Activated naive CD4-positive, alpha-beta T cell treated with Interleukin-2 at 50 U/mL for 16 hours (primary cell): ENCODE measurements around the gene INSYN2B.

Experiments
- DNase-seq: peaks from one replicate; pipeline ENCODE4 v3.0.0-alpha.2; 2020

The INSYN2B gene

DNA sequence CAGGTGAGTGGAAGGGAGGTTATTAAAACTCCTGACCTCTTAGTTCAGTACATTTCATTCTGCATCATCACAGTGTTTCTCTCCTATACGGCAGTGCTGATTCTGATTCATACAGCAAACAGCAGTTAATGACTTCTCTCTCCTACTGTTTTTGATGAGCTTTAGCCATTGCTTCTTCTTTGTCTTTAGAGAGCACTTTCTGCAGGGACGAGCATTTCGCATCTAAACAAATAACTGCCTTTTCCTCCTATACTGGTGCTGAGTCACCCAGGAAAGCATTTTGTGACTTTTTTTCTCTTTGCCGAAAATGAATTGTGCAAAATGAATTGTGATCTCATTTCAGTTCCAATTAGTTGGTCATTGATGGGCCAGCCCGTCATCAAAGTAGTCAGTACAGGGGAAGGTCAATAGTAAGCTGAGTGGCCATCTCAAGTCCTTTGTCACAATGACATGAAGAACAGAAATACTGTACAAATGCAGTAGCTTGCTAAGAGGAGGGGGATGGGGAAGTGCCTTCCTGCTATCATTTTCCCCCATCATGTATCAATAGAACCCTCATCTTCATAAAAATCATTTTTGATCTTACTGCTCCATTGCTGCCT lies 98.5 kb downstream of the INSYN2B start:
- no peak for DNase-seq

- no peak for DNase-seq
Observed at GRCh38 chr5:169880785-169881184, 99.5 kb downstream of the INSYN2B start.

DNA sequence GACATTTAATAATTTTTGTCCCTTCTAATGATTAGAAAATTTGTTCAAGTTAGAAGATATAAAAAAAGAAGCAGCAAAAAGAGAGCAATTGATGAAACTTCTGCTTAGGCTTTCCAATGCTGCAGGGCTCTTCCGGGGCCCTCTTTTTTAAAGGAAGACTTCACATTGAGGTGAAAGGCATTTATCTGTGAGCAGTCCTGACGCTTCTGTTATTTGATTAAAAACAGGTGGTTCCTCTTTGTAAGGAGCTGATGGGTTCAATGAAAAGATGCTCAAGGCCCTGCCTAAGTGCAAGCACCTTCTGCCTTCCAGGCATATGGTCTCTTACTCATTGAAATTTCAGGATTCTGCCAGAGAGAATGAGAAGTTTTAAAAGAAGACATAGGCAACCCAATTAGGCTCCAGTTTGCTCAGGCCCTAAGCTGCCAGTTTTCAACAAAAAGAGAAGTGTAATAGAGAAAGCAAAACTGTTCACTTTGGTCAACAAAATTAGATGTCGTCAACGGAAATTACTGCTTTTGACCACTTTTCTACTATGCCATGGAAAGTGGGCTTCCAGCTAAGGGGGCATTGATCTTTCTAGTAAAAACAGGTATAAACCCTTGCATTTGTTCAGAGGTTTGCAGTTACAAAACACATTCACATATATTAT lies 100.2 kb downstream of the INSYN2B start:
- no peak for DNase-seq

GRCh38 chr5:169876386-169876785 lies 103.9 kb downstream of the INSYN2B start:
- no peak for DNase-seq

GRCh38 chr5:169875731-169876130 lies 104.6 kb downstream of the INSYN2B start:
- DNase-seq, result no peak

DNA sequence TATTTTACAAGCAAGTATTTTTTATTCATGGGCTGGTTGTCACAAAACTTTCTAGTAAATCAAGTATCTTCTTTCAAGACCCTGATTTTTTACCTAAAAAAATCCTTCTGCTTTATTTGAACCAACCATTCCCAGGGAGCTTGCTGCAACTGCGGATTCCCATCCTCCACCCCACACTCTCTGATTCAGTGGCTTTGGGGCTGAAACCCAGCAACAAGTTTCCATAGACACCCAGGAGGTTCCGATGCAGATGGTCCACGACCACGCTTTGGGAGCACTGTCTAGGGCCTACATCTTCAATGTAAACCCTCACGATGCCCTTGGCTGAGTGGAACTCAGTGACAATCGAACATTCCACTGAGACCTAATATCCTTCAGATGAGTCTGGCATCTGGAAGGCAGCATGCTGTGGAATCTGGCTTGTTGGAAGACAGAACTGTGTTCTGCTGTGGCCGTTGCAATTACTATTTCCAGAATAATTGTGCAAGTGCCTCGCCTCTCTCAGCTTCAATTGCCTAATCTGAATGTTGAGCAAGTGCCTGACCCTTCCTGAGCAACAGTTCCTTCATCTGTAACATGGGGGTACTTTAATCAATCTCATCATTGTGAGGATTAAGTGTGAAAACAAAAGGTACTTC lies 105.1 kb downstream of the INSYN2B start:
- no peak for DNase-seq

DNA sequence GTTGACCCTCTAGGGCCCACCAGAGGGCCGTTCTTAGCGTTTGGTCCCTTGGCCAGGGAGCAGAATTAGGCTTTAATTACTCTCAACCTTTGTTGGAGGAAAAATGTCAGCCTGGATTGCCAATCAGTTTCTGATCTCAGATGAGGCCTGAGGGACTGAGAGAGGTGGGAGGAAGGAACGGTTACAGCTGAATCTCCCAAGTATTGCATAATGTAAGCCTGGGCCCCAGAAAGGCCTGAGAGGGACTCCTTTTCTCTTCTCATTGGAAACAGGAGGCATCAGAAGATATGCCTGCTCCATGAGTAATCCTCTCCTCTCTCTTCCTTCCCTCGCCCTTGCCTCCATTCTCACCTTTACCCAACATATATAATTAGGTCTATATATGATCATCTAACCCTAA lies 105.7 kb downstream of the INSYN2B start:
- no peak for DNase-seq

GRCh38 chr5:169873642-169874041 lies 106.7 kb downstream of the INSYN2B start:
- DNase-seq, result no peak

- no peak for DNase-seq
Observed at GRCh38 chr5:169871826-169872490, 108.3 kb downstream of the INSYN2B start.

GRCh38 chr5:169870211-169870610 lies 110.1 kb downstream of the INSYN2B start:
- no peak for DNase-seq

GRCh38 chr5:169869066-169869465 lies 111.2 kb downstream of the INSYN2B start:
- DNase-seq, result no peak

DNA sequence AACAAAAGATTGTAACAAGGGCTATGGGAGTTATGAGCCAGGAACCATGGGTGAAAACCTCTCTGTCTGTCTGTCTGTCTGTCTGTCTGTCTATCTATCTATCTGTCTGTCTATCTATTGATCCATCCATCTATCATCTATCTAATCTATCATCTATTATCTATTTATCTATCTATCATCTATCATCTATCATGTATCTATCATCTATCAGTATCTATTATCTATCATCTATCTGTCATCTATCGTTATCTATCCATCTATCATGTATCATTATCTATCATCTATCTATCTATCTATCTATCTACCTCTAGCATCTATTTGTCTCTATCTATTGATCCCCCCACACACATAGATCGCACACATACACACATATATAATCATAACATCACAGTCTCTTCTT lies 112.9 kb downstream of the INSYN2B start:
- no peak for DNase-seq

GRCh38 chr5:169864483-169864882 lies 115.8 kb downstream of the INSYN2B start:
- no peak for DNase-seq

DNA sequence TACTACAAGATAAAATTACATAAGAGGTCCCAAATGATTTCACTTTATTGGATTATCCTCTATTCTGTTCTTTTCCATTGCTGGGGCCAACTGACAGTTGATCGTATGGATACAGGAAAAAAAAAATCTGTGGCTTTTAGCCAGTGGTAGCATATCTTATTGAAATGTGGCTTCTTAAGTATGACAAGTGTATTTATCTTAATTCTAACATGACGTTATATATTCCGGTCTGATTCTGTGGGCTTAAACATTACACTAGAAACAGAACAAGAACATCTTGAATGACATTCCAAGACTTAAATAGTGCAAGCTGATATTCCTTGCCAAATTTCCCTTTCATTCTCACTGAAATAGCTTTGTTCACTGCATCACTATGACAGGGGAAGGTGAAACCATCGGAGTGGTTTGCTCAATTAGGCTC lies 117.9 kb downstream of the INSYN2B start:
- no peak for DNase-seq

DNA sequence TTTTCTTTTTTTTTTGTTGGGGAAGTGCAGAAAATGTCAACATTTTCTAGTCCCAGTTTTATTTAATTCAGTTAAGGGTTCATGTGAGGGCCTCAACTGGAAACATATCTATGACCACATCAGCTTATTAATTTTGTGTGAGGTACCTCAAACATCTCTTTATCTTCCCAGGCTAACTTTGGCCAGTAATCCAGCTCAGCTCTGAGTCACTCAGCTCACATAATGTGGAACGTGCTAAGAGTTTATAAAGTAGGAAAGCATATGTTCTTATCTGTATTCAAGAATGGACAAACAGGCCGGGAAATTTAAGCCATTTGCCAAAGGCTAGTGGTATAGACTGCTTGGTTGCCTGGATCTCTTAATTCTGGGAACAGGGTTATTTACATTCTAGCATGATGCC lies 118.4 kb downstream of the INSYN2B start:
- no peak for DNase-seq

DNA sequence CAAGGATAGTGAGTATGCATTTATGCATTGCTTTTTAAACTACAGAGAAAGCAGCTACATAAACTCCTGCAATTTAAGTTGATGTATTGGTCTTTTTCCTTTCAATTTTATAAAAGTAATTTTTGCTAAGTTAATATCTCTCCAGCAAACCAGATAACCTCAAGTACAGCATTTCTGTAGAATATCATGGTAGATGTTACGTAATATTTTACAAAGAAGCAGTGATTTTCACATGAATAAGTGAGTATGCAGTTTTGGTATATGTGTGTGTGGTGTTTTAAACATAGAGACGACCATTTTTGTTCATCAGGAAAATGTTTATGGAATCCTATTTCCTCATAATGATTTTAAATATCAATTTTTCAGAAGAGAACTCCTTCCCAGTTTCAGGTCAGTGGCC lies 118.9 kb downstream of the INSYN2B start:
- no peak for DNase-seq

DNA sequence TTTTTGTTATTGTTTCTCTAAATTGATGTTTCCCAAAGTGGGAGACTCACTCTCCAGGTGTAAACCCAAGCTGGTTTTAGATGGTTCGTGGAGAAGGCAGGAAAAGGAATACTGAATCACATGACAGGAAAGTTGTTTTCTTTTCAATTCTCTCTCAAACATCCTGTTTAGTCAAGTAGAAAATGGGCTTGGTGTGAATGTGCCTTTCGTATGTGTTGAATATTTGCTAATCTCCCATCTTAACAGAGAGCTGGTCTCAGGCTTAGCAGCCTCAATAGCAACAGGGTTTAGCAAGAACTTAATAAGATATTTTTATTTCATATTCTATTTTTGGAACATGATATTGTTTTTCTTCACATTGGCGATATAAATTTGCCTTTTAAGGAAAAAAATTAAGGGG lies 119.7 kb downstream of the INSYN2B start:
- no peak for DNase-seq

DNA sequence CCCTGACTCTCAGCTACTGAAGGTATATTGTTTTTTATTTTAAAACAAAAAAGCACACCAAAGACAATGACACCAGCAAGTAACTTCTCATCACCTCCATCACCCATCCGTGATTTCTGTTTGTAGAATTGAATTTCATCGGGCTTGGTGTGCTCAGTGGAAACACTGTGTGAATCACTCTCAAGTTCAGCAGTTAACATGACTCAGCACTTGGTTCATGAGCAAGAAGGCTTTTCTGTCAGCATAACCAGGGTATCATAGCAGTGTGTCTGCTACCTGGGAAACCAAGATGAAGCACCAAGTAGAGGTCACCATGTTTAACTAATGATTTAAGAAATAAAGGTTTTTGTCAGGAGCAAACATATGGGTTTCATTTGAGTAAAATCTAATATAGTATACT lies 123.7 kb downstream of the INSYN2B start:
- no peak for DNase-seq

- DNase-seq, result no peak
Observed at GRCh38 chr5:169851321-169851850, 128.9 kb downstream of the INSYN2B start.

- no peak for DNase-seq
Observed at GRCh38 chr5:169850409-169850808, 129.9 kb downstream of the INSYN2B start.

DNA sequence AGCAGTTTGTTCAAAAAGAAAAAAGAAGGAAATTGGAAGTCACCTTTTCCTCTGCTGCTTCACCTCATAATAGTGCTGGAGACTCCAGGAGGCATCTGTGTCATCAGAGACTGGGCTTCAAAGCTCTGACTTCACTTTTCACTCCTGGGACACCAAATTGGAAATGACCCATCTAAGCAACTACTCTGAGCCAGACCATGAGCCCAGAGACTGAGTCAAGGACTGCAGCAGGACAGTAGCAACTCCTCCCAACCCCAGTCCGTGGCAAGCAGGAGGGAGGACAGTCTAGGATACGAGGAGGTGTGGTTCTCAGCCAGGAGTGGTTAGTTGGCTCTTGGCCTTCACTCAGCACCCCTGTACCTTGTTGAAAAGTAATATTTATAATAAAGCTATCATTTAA lies 131.5 kb downstream of the INSYN2B start:
- DNase-seq, result no peak

DNA sequence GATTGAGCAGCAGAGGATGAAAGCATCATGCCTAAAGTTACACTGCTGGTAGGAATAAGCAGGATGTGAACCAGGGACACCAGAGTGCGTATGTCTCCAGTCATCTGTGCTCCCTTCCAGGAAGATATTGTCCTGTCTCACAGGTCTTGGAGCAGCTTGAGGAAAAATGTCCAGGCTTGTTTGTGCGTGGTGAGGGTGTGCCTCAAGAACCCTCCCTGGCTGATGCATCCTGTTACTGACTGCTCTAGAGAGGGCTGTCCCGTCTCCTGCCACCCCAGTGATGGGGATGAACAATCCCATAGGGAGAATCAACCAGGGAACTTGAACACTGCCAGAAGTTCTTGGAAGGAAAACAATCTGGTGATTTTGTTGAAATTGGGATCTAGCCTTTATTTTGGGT lies 132.0 kb downstream of the INSYN2B start:
- no peak for DNase-seq

GRCh38 chr5:169847519-169847918 lies 132.8 kb downstream of the INSYN2B start:
- no peak for DNase-seq

GRCh38 chr5:169842699-169843098 lies 137.6 kb downstream of the INSYN2B start:
- DNase-seq, result no peak
